Lung (tissue), 12 donors: ENCODE results near the gene GYPA. TPM values are rescaled to one million over a fixed set of nuclear protein-coding genes. Genes with fewer than 3 reads are reported as not detected.

Experiments used
- ATAC-seq: fragments of 200-7000 bp; cut with Tn5 transposase; one replicate; pipeline ENCODE4 v1.9.1; 2020; ENCODE audit warnings: moderate number of reproducible peaks; ENCODE audit not compliant: insufficient read depth, low FRiP score
- DNase-seq, 3 donors: peaks; one replicate each; pipeline ENCODE4 v3.0.0-alpha.2; 2013 to 2017
- H3K27ac ChIP-seq, 2 donors: one replicate each; pipeline ENCODE4 v1.5.1; 2013; ENCODE audit warnings: mild to moderate bottlenecking in 2 of 2, moderate library complexity in 2 of 2, control low read depth in 1 of 2, inconsistent platforms in 1 of 2, low read depth in 1 of 2, low read length in 1 of 2
- H3K27me3 ChIP-seq, 3 donors: one replicate each; pipeline ENCODE4 v1.5.1; 2013; ENCODE audit warnings: low read length in 2 of 3; ENCODE audit not compliant: control insufficient read depth in 3 of 3, insufficient read depth in 3 of 3
- H3K36me3 ChIP-seq, 4 donors: one replicate each; pipeline ENCODE4 v1.5.1; 2013; ENCODE audit warnings: low read length in 4 of 4, mild to moderate bottlenecking in 1 of 4, moderate library complexity in 1 of 4; ENCODE audit not compliant: control insufficient read depth in 4 of 4, insufficient read depth in 4 of 4
- H3K4me1 ChIP-seq, 5 donors: one replicate each; pipeline ENCODE4 v1.5.1; 2013; ENCODE audit warnings: low read length in 5 of 5, mild to moderate bottlenecking in 2 of 5, moderate library complexity in 1 of 5; ENCODE audit not compliant: control insufficient read depth in 5 of 5, insufficient read depth in 5 of 5
- H3K4me3 ChIP-seq: one replicate; pipeline ENCODE4 v1.5.1; 2013; ENCODE audit warnings: mild to moderate bottlenecking, control low read depth, moderate library complexity
- H3K9ac ChIP-seq, 2 donors: one replicate each; pipeline ENCODE4 v1.5.1; 2013; ENCODE audit warnings: low read length in 2 of 2, control low read depth in 1 of 2; ENCODE audit not compliant: insufficient read depth in 1 of 2
- H3K9me3 ChIP-seq, 4 donors: one replicate each; pipeline ENCODE4 v1.5.1; 2013; ENCODE audit warnings: low read length in 3 of 4, mild to moderate bottlenecking in 1 of 4, moderate library complexity in 1 of 4; ENCODE audit not compliant: control insufficient read depth in 4 of 4, insufficient read depth in 3 of 4
- CTCF ChIP-seq: IDR thresholded peaks from 2 replicates; pipeline ENCODE4 v1.5.1; 2012; ENCODE audit warnings: mild to moderate bottlenecking; ENCODE audit errors: control extremely low read depth, extremely low read depth
- WGBS, 2 donors: extraction: QIAGEN DNeasy Blood & Tissue Kit; methylation state at CpG; one replicate each; pipeline ENCODE4 v1.1.7; 2013; 5-methylcytosine and 5-hydroxymethylcytosine counted together
- polyA plus RNA-seq, 2 donors: library from polyadenylated mRNA; stranded (reverse); fragments of 200-250 nt; gene quantifications; one replicate each; pipeline ENCODE4 v1.2.1, GENCODE V29; 2013
- total RNA-seq, 2 donors: library from RNA; depleted of rRNA in 1 of 2; stranded (reverse); fragments of >200 nt in 1 of 2; gene quantifications; one replicate each; pipeline ENCODE4 v1.2.1, GENCODE V29; 2014 to 2021
- donor health status: control.
- donor health status: control.
- donor health status: Bipolar disorder and iron deficiency.
- donor health status: healthy.
- donor health status: DM: yes; HTN: yes; CAD: no.

GYPA gene
- total and polyA plus RNA-seq, 4 donors, result 0.18 to 11.0 TPM; not detected in 2

DNA sequence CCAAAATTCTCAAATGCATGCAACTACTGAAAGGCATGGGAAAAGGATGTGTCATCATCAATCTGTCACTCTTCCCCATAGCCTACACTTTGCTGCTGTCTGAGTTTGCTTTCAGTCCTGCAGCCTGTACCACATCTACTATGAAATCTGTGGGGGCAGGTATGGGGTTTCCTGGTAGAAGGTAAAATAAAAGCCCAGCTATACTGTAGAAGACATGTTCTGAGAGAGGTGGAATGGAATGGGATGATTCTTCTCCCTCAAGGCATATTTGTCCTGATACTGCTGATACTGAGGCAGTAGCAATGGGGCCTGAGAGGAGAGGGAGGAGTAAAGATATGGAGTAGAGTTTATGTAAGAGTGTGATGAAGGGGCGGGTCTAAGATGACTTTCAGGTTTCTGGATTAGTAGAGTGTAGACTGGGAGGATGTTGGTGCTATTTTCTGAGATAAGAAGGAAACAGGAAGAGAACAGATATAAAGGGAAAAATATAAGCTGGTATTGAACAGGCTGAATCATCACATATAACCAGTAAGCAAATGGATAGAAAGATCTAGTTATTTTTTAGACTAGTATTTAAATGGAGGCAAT lies 38.7 kb upstream of the GYPA start:
- Histone ChIP-seq H3K27me3 (no peaks in the 10 kb centered on the region), H3K4me1 (peaks cover 0 to 12% (median 0%) of the 10 kb centered on the region in 5 donors), H3K9ac (no peak overlapping the region), H3K27ac (no peak overlapping the region), H3K9me3 (no peaks in the 10 kb centered on the region), H3K4me3 (no peak overlapping the region), H3K36me3 (no peaks in the 10 kb centered on the region)
- TF ChIP-seq CTCF, result no peak
- ATAC-seq (no peak), DNase-seq (no peak)
- 83 to 90% methylated on average over 1 of the region's 1 CpG for WGBS, 2 donors

DNA sequence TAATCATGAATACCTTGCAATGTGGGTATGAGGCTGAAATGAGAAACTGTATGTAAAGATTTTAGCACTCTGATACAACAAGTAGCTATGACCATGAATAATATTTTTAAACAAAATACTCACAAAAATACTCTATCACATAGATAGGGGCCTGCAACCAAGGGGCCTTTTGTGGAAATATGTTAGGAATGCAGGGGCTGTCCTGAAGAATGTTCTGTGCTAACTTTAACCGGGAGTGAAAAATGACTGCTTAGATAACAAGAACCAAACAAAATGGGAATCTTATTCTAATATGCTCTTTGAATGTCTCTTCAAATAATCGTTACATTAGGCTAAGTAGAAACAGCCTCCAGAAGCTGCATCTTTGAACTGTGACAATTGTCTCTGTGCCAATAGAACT lies 37.9 kb upstream of the GYPA start:
- no peak overlapping the region for H3K27ac ChIP-seq
- no peak for TF ChIP-seq CTCF

DNA sequence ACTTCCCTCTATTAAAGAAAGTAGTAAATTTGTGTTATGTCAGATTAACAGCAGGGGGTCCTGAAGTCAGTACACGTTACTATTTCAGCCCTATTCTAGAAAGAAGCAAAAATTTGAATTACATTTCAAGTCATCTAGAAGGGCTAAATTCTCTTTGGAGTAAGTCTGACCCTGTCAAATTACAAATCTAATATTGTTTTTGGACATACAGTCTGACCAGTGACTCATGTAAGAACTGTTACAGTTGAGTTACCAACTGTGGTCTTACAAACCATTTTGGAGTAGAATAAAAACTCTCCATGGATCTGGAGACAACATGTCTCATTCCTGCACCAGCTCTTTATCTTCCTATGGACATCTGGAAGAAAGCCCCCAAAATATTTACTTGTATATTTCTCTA lies 36.0 kb upstream of the GYPA start:
- Histone ChIP-seq H3K27ac (no peak overlapping the region), H3K9me3 (no peaks in the 10 kb centered on the region), H3K9ac (no peak overlapping the region), H3K4me1 (peaks cover 0 to 12% (median 0%) of the 10 kb centered on the region in 5 donors), H3K4me3 (no peak overlapping the region), H3K27me3 (no peaks in the 10 kb centered on the region), H3K36me3 (no peaks in the 10 kb centered on the region)
- TF ChIP-seq CTCF, result no peak
- DNase-seq (no peak), ATAC-seq (no peak)
- WGBS, 2 donors, result 89 to 93% methylated on average over 1 of the region's 1 CpG

More for the DNA sequence above, 37.9 kb upstream of the GYPA start:
- 36 to 60% methylated on average over 2 of the region's 2 CpGs for WGBS, 2 donors
- ATAC-seq, result no peak
- no peak overlapping the region for H3K4me3 ChIP-seq
- H3K9me3 ChIP-seq, result no peaks in the 10 kb centered on the region
- H3K27me3 ChIP-seq, result no peaks in the 10 kb centered on the region
- peaks cover 0 to 12% (median 0%) of the 10 kb centered on the region in 5 donors for H3K4me1 ChIP-seq
- no peaks in the 10 kb centered on the region for H3K36me3 ChIP-seq
- peak in 1 of 3 donors; percentile 21 for DNase-seq
- no peak overlapping the region for H3K9ac ChIP-seq
